ENCODE data around the gene NKX2-4.
"Not testable (repeated sequence)": the region's sequence is repeated elsewhere in the genome, so short reads cannot be mapped to it uniquely, and the experiment has no call there.

Gene NKX2-4

DNA sequence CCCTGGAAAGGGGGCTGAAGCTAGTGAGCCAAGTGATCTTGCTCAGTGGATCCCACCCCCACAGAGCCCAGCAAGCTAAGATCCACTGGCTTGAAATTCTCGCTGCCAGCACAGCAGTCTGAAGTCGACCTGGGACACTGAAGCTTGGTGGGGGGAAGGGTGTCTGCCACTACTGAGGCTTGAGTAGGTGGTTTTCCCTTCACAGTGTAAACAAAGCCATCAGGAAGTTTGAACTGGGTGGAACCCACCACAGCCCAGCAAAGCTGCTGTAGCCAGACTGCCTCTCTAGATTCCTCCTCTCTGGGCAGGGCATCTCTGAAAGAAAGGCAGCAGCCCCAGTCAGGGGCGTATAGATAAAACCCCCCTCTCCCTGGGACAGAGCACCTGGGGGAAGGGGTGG lies 16.7 kb upstream of the NKX2-4 start:
- whole genome bisulfite sequencing (ENCODE audit: extremely low coverage, insufficient coverage, insufficient read length): no CpG with 5 or more reads among the region's 3 CpGs

DNA sequence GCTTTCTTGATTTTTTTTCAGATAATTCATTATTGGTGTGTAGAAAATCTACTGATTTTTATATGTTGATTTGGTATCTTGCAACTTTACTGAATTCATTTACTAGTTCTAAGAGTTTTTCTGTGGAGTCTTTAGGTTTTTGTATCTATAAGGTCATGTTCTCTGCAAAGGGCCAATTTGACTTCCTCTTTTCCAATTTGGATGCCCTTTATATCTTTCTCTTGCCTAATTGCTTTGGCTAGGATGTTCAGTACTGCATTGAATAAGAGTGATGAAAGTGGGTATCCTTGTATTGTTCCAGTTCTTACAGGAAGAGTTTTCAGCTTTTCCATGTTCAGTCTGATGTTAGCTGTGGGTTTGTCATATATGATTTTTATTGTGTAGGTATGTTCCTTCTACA lies 14.4 kb upstream of the NKX2-4 start:
- Histone ChIP-seq H3K9ac (ENCODE audit: low read length) (no peak overlapping the region), H3K79me2 (ENCODE audit: control insufficient read depth, insufficient read depth, low read length, poor library complexity) (no peaks in the 10 kb centered on the region), H3K9me3 (ENCODE audit: insufficient read depth, low read depth, low read length) (no peaks in the 10 kb centered on the region), H3K36me3 (ENCODE audit: control insufficient read depth in 1 of 2, insufficient read depth in 2 of 2, low read length in 2 of 2) (no peaks in the 10 kb centered on the region), H2BK5ac (ENCODE audit: low read depth, low read length, poor library complexity) (no peak overlapping the region), H4K8ac (ENCODE audit: low read depth, low read length) (no peak overlapping the region), H3K27ac (ENCODE audit: low read depth, low read length) (no peak overlapping the region), H4K12ac (ENCODE audit: low read depth, low read length) (no peak overlapping the region), H2AFZ (ENCODE audit: insufficient read depth, low read length, poor library complexity) (no peak overlapping the region), H3K4me2 (ENCODE audit: low read length) (no peak overlapping the region), H4K91ac (ENCODE audit: low read depth, low read length) (no peak overlapping the region), H3K23ac (ENCODE audit: low read length) (no peak overlapping the region), H3K79me1 (ENCODE audit: low read length) (no peaks in the 10 kb centered on the region), H2BK120ac (ENCODE audit: insufficient read depth, low read length, poor library complexity) (no peak overlapping the region), H3K4me1 (ENCODE audit: control insufficient read depth in 1 of 2, insufficient read depth in 2 of 2, low read length in 2 of 2) (no peaks in the 10 kb centered on the region), H3K27me3 (ENCODE audit: insufficient read depth, low read length) (no peaks in the 10 kb centered on the region), H3K18ac (ENCODE audit: low read length) (no peak overlapping the region), H2BK12ac (ENCODE audit: low read length) (no peak overlapping the region), H3K4ac (ENCODE audit: low read depth, low read length) (no peak overlapping the region), H3K14ac (ENCODE audit: low read length) (no peak overlapping the region), H2AK5ac (ENCODE audit: low read length) (no peak overlapping the region), H3K4me3 (ENCODE audit: low read depth, low read length) (no peak overlapping the region)
- no peak for DNase-seq

More for the DNA sequence above, 16.7 kb upstream of the NKX2-4 start:
- H3K36me3 ChIP-seq (ENCODE audit: control insufficient read depth in 1 of 2, insufficient read depth in 2 of 2, low read length in 2 of 2); H3K4me1 ChIP-seq (ENCODE audit: control insufficient read depth in 1 of 2, insufficient read depth in 2 of 2, low read length in 2 of 2); H3K4me3 ChIP-seq (ENCODE audit: low read depth, low read length); H4K8ac ChIP-seq (ENCODE audit: low read depth, low read length); H2AK5ac ChIP-seq (ENCODE audit: low read length); H4K12ac ChIP-seq (ENCODE audit: low read depth, low read length); H3K27ac ChIP-seq (ENCODE audit: low read depth, low read length); H3K79me2 ChIP-seq (ENCODE audit: control insufficient read depth, insufficient read depth, low read length, poor library complexity); H2BK120ac ChIP-seq (ENCODE audit: insufficient read depth, low read length, poor library complexity); H3K23ac ChIP-seq (ENCODE audit: low read length); H2BK5ac ChIP-seq (ENCODE audit: low read depth, low read length, poor library complexity); H3K4me2 ChIP-seq (ENCODE audit: low read length); H3K79me1 ChIP-seq (ENCODE audit: low read length); H3K18ac ChIP-seq (ENCODE audit: low read length); H3K27me3 ChIP-seq (ENCODE audit: insufficient read depth, low read length); H3K9ac ChIP-seq (ENCODE audit: low read length); H4K91ac ChIP-seq (ENCODE audit: low read depth, low read length); DNase-seq; H2BK12ac ChIP-seq (ENCODE audit: low read length); H3K4ac ChIP-seq (ENCODE audit: low read depth, low read length); H3K9me3 ChIP-seq (ENCODE audit: insufficient read depth, low read depth, low read length); H2AFZ ChIP-seq (ENCODE audit: insufficient read depth, low read length, poor library complexity); H3K14ac ChIP-seq (ENCODE audit: low read length): not testable (repeated sequence)

DNA sequence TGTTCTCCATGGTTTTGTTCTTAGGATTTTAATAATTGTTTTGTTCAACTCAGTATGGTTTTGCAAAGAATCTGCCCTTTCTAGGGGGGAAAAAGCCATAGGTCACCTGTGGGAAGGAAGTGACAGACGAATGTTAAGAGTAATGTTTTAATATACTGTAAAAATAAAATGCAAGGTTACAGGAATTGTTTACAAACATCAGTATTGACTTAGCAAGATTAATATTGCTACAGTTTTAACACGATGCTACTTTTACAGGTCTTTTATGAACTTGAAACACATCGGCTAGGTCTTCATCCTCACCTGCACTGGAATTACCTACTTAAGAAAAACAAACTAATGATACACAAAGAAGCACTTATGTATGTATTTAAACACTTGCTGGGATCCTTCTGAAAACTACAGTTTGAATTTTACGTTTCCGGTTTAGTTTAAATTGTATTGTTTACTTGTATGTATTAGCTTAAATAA lies 1.7 kb upstream of the NKX2-4 start:
- H3K27ac ChIP-seq (ENCODE audit: low read depth, low read length): no peak overlapping the region
- no peak overlapping the region for H3K18ac ChIP-seq (ENCODE audit: low read length)
- no peak overlapping the region for H2BK5ac ChIP-seq (ENCODE audit: low read depth, low read length, poor library complexity)
- no peak overlapping the region for H3K4ac ChIP-seq (ENCODE audit: low read depth, low read length)
- no peak overlapping the region for H2AK5ac ChIP-seq (ENCODE audit: low read length)
- peaks cover 8% of the 10 kb centered on the region for H3K9me3 ChIP-seq (ENCODE audit: insufficient read depth, low read depth, low read length)
- H4K91ac ChIP-seq (ENCODE audit: low read depth, low read length): no peak overlapping the region
- DNase-seq: no peak
- no peak overlapping the region for H4K12ac ChIP-seq (ENCODE audit: low read depth, low read length)
- no peaks in the 10 kb centered on the region for H3K36me3 ChIP-seq (ENCODE audit: control insufficient read depth in 1 of 2, insufficient read depth in 2 of 2, low read length in 2 of 2)
- H3K79me2 ChIP-seq (ENCODE audit: control insufficient read depth, insufficient read depth, low read length, poor library complexity): no peaks in the 10 kb centered on the region
- H3K27me3 ChIP-seq (ENCODE audit: insufficient read depth, low read length): peaks cover 29% of the 10 kb centered on the region
- WGBS (ENCODE audit: extremely low coverage, insufficient coverage, insufficient read length): no CpG with 5 or more reads among the region's 5 CpGs
- no peak overlapping the region for H2AFZ ChIP-seq (ENCODE audit: insufficient read depth, low read length, poor library complexity)
- H3K79me1 ChIP-seq (ENCODE audit: low read length): no peaks in the 10 kb centered on the region
- no peak overlapping the region for H3K4me3 ChIP-seq (ENCODE audit: low read depth, low read length)
- H4K8ac ChIP-seq (ENCODE audit: low read depth, low read length): no peak overlapping the region
- H2BK12ac ChIP-seq (ENCODE audit: low read length): no peak overlapping the region
- H3K23ac ChIP-seq (ENCODE audit: low read length): no peak overlapping the region
- no peak overlapping the region for H3K14ac ChIP-seq (ENCODE audit: low read length)
- H2BK120ac ChIP-seq (ENCODE audit: insufficient read depth, low read length, poor library complexity): no peak overlapping the region
- no peak overlapping the region for H3K4me2 ChIP-seq (ENCODE audit: low read length)
- H3K4me1 ChIP-seq (ENCODE audit: control insufficient read depth in 1 of 2, insufficient read depth in 2 of 2, low read length in 2 of 2): peaks cover 8 to 16% of the 10 kb centered on the region in 2 experiments
- no peak overlapping the region for H3K9ac ChIP-seq (ENCODE audit: low read length)

DNA sequence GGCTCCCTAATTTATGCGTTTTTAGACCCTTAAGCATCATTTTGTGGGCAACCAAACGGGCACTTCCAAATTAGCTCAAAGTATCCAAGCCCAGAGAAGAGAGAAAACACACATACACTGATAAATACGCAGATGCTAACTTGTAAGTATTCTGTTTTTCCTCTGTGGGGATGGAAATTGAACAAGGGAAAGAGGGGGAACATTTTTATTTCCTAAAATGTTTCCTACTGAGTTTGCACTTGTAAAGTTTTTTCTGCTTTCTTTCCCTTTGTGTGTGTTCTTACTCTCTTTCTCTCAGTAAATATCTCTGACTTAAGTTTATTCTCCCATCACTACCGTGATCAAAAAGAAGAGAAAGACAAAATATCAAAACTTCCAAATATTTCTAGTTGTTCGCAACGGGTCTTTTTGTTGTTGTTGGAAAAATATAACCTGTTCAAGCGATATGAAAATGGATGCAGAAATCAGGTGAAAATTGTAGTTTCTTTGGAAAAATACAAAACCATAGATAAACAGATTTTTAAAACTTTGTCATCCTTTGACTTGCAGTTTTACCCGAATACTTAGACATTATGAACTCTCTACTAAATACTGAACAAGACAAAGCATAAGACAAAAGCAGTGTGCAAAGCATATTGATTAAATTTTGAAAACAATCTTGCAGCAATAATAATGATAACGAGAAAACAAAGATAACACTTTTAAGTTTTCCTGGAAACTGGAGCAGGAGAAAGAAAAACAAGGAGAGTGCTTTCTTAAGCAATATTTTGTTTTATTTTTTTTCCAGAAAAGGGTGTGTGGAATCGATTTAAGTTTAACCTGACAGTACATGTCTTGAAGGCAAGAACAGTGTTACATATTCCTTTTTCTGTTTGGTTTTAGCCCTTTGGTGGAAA lies 1.0 kb upstream of the NKX2-4 start:
- no peak overlapping the region for H3K4me2 ChIP-seq (ENCODE audit: low read length)
- peaks cover 8 to 16% of the 10 kb centered on the region in 2 experiments for H3K4me1 ChIP-seq (ENCODE audit: control insufficient read depth in 1 of 2, insufficient read depth in 2 of 2, low read length in 2 of 2)
- no peak overlapping the region for H3K4me3 ChIP-seq (ENCODE audit: low read depth, low read length)
- no peak overlapping the region for H3K4ac ChIP-seq (ENCODE audit: low read depth, low read length)
- no peak overlapping the region for H4K91ac ChIP-seq (ENCODE audit: low read depth, low read length)
- peaks cover 8% of the 10 kb centered on the region for H3K9me3 ChIP-seq (ENCODE audit: insufficient read depth, low read depth, low read length)
- no peak overlapping the region for H3K27ac ChIP-seq (ENCODE audit: low read depth, low read length)
- no peak overlapping the region for H2AK5ac ChIP-seq (ENCODE audit: low read length)
- H3K9ac ChIP-seq (ENCODE audit: low read length): no peak overlapping the region
- no peak overlapping the region for H4K8ac ChIP-seq (ENCODE audit: low read depth, low read length)
- H3K79me1 ChIP-seq (ENCODE audit: low read length): no peaks in the 10 kb centered on the region
- no peak overlapping the region for H3K18ac ChIP-seq (ENCODE audit: low read length)
- no peaks in the 10 kb centered on the region for H3K79me2 ChIP-seq (ENCODE audit: control insufficient read depth, insufficient read depth, low read length, poor library complexity)
- H3K23ac ChIP-seq (ENCODE audit: low read length): no peak overlapping the region
- H3K14ac ChIP-seq (ENCODE audit: low read length): no peak overlapping the region
- WGBS (ENCODE audit: extremely low coverage, insufficient coverage, insufficient read length): no CpG with 5 or more reads among the region's 10 CpGs
- H2BK120ac ChIP-seq (ENCODE audit: insufficient read depth, low read length, poor library complexity): no peak overlapping the region
- H2BK12ac ChIP-seq (ENCODE audit: low read length): no peak overlapping the region
- H2BK5ac ChIP-seq (ENCODE audit: low read depth, low read length, poor library complexity): no peak overlapping the region
- no peaks in the 10 kb centered on the region for H3K36me3 ChIP-seq (ENCODE audit: control insufficient read depth in 1 of 2, insufficient read depth in 2 of 2, low read length in 2 of 2)
- no peak for DNase-seq
- H4K12ac ChIP-seq (ENCODE audit: low read depth, low read length): no peak overlapping the region
- H3K27me3 ChIP-seq (ENCODE audit: insufficient read depth, low read length): peaks cover 30% of the 10 kb centered on the region
- no peak overlapping the region for H2AFZ ChIP-seq (ENCODE audit: insufficient read depth, low read length, poor library complexity)
